A549 (cell line): ENCODE measurements around the gene LAMB1. TPM values are rescaled to one million over a fixed set of nuclear protein-coding genes. Genes with fewer than 3 reads are reported as not detected.
"Not testable (repeated sequence)": the region's sequence is repeated elsewhere in the genome, so short reads cannot be mapped to it uniquely, and the experiment has no call there.

Experiments used
- ATAC-seq, 2 experiments: fragments of 200-7000 bp in 1 of 2; fragments of >200 bp in 1 of 2; cut with Nextera tagmentation in 1 of 2; cut with Tn5 transposase in 1 of 2; 3 replicates each; pipeline versions ENCODE4 v1.8.0 to v1.9.1; 2018 to 2020; ENCODE audit warnings: mild to moderate bottlenecking in 1 of 2, moderate library complexity in 1 of 2
- CTCF ChIA-PET: fragments of 300-600 bp; sonication (Branson Sonifier 250); formaldehyde crosslinking; extraction: SDS; loops from one replicate; lab custom pipeline; 2021; ENCODE audit warnings: antibody characterized with exemption, inconsistent platforms; lab: Yijun Ruan, JAX
- POLR2A ChIA-PET: fragments of 350-600 bp; formaldehyde crosslinking; extraction: SDS; loops from one replicate; lab custom pipeline; 2021; ENCODE audit warnings: antibody characterized with exemption, inconsistent platforms; lab: Yijun Ruan, JAX
- DNase-seq, 2 experiments: peaks; one replicate each; pipeline versions ENCODE4 v3.0.0 to v3.0.0-alpha.2; 2011 to 2016; ENCODE audit warnings: low read depth in 1 of 2, low spot score in 1 of 2
- FAIRE-seq: peaks from 2 replicates; lab custom pipeline; 2011; peaks lifted over from hg19 to GRCh38; lab: Jason Lieb, UNC
- H3K27ac ChIP-seq, 2 experiments: fragments of >200 bp; sonication (Bioruptor Twin); formaldehyde crosslinking; 3 replicates each; pipeline ENCODE4 v1.5.1; 2016 to 2017
- H3K4me1 ChIP-seq: fragments of >200 bp; sonication (Bioruptor Twin); formaldehyde crosslinking; 3 replicates; pipeline ENCODE4 v1.6.1; 2016
- H3K4me2 ChIP-seq: fragments of >200 bp; sonication (Bioruptor Twin); formaldehyde crosslinking; 3 replicates; pipeline ENCODE4 v1.6.1; 2016
- H3K4me3 ChIP-seq: fragments of >200 bp; sonication (Bioruptor Twin); formaldehyde crosslinking; 3 replicates; pipeline ENCODE4 v1.5.1; 2016
- H3K9me3 ChIP-seq: fragments of >200 bp; sonication (Bioruptor Twin); formaldehyde crosslinking; 3 replicates; pipeline ENCODE4 v1.6.1; 2016
- BHLHE40 ChIP-seq: IDR thresholded peaks from 2 replicates; pipeline ENCODE4 v1.6.1; 2012; ENCODE audit warnings: low read depth, low read length, inconsistent platforms
- CBX8 ChIP-seq: fragments of 200-600 bp; sonication (generic); IDR thresholded peaks from 2 replicates; pipeline ENCODE4 v1.6.1; 2016
- CHD2 ChIP-seq: fragments of 150-350 bp; IDR thresholded peaks from 2 replicates; pipeline ENCODE4 v1.6.1; 2014; ENCODE audit warnings: low read length; ENCODE audit not compliant: partially characterized antibody
- EP300 ChIP-seq, 2 experiments: fragments of >200 bp; sonication (Bioruptor Twin); formaldehyde crosslinking; IDR thresholded peaks; 2 replicates in 1 of 2; 3 replicates in 1 of 2; pipeline ENCODE4 v1.6.1; 2016 to 2017
- ESRRA ChIP-seq: fragments of 150-350 bp; IDR thresholded peaks from 2 replicates; pipeline ENCODE4 v1.6.1; 2014; ENCODE audit warnings: mild to moderate bottlenecking, low read length, borderline replicate concordance
- FOXS1 ChIP-seq: fragments of 250-450 bp; sonication (Bioruptor Pico); IDR thresholded peaks from 2 replicates; pipeline ENCODE4 v1.5.0; 2020; ENCODE audit warnings: mild to moderate bottlenecking, moderate library complexity
- HEYL ChIP-seq: fragments of 250-450 bp; sonication (Bioruptor Pico); IDR thresholded peaks from 2 replicates; pipeline ENCODE4 v1.8.0; 2021; ENCODE audit warnings: mild to moderate bottlenecking, moderate library complexity
- JUN ChIP-seq, 2 experiments: fragments of >200 bp; sonication (Bioruptor Twin); formaldehyde crosslinking; IDR thresholded peaks; 2 replicates in 1 of 2; 3 replicates in 1 of 2; pipeline ENCODE4 v1.6.1; 2016 to 2017
- JUNB ChIP-seq: fragments of >200 bp; sonication (Bioruptor Twin); formaldehyde crosslinking; IDR thresholded peaks from 2 replicates; pipeline ENCODE4 v1.6.1; 2016
- KDM1A ChIP-seq: fragments of 200-600 bp; sonication (generic); IDR thresholded peaks from 2 replicates; pipeline ENCODE4 v1.6.1; 2016; ENCODE audit warnings: low read depth, mild to moderate bottlenecking
- MAZ ChIP-seq: fragments of 150-350 bp; IDR thresholded peaks from 2 replicates; pipeline ENCODE4 v1.6.1; 2014; ENCODE audit warnings: antibody characterized with exemption, low read depth, low read length, borderline replicate concordance
- NPAS2 ChIP-seq: fragments of 250-450 bp; sonication (Bioruptor Pico); IDR thresholded peaks from 2 replicates; pipeline ENCODE4 v1.8.0; 2022; ENCODE audit warnings: mild to moderate bottlenecking, moderate library complexity, borderline replicate concordance
- PBX3 ChIP-seq: IDR thresholded peaks from 2 replicates; pipeline ENCODE4 v1.6.1; 2012
- RAD21 ChIP-seq, 2 experiments: fragments of >200 bp in 1 of 2; sonication (Bioruptor Twin) in 1 of 2; formaldehyde crosslinking in 1 of 2; IDR thresholded peaks in 1 of 2; conservative IDR thresholded peaks in 1 of 2; 2 replicates in 1 of 2; 3 replicates in 1 of 2; pipeline ENCODE4 v1.6.1; 2012 to 2018; ENCODE audit warnings: inconsistent platforms in 1 of 2
- RNF2 ChIP-seq: fragments of 200-600 bp; sonication (generic); IDR thresholded peaks from 2 replicates; pipeline ENCODE4 v1.6.1; 2016; ENCODE audit warnings: low read depth, mild to moderate bottlenecking, antibody characterized with exemption, moderate library complexity, borderline replicate concordance
- SREBF2 ChIP-seq: fragments of 450-650 bp; IDR thresholded peaks from 2 replicates; pipeline ENCODE4 v1.6.1; 2014; ENCODE audit warnings: mild to moderate bottlenecking, moderate library complexity
- WGBS: methylation state at CpG from one replicate; pipeline ENCODE4 v1.1.6; 2017; ENCODE audit errors: missing lambda C conversion rate; 5-methylcytosine and 5-hydroxymethylcytosine counted together
- polyA plus RNA-seq, 4 experiments: library from polyadenylated mRNA; depleted of rRNA in 3 of 4; stranded (reverse); fragments of >200 nt; fragmentation: RNase III in 1 of 4; extraction: RNeasy Plus Mini Kit Qiagen cat#74134 plus additional on column Dnase treatment in 1 of 4; gene quantifications; 2 replicates in 3 of 4; 3 replicates in 1 of 4; pipeline ENCODE4 v1.2.3, GENCODE V29; 2011 to 2017
- TF ChIP-seq, protein P1 (sequence below): fragments of 250-450 bp; sonication (Bioruptor Pico); IDR thresholded peaks from 2 replicates; pipeline ENCODE4 v1.5.0; 2021; ENCODE audit warnings: mild to moderate bottlenecking, moderate library complexity, borderline replicate concordance
- TF ChIP-seq, protein P2 (sequence below): fragments of >200 bp; sonication (Bioruptor Twin); formaldehyde crosslinking; IDR thresholded peaks from 3 replicates; pipeline ENCODE4 v1.5.1; 2016
- TF ChIP-seq, protein P3 (sequence below): IDR thresholded peaks from 2 replicates; pipeline ENCODE4 v1.6.1; 2012; ENCODE audit warnings: low read depth, borderline replicate concordance

LAMB1 gene
- polyA plus RNA-seq, 2 of the 4 experiments (the other 2 are of a cell fraction): 142 to 162 TPM

- TF ChIP-seq, protein P1, sequence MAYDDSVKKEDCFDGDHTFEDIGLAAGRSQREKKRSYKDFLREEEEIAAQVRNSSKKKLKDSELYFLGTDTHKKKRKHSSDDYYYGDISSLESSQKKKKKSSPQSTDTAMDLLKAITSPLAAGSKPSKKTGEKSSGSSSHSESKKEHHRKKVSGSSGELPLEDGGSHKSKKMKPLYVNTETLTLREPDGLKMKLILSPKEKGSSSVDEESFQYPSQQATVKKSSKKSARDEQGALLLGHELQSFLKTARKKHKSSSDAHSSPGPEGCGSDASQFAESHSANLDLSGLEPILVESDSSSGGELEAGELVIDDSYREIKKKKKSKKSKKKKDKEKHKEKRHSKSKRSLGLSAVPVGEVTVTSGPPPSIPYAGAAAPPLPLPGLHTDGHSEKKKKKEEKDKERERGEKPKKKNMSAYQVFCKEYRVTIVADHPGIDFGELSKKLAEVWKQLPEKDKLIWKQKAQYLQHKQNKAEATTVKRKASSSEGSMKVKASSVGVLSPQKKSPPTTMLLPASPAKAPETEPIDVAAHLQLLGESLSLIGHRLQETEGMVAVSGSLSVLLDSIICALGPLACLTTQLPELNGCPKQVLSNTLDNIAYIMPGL (CRISPR knock-in tag): no peak
- TF ChIP-seq CBX8 (no peak), HEYL (no peak), JUNB (no peak), ESRRA (no peak), JUN (IDR thresholded peaks at IDR 0.05) (no peak), EP300 (IDR thresholded peaks at IDR 0.05) (no peak)
Measured at GRCh38 chr7:107922886-107923285, 80.1 kb downstream of the LAMB1 start (continued).

DNA sequence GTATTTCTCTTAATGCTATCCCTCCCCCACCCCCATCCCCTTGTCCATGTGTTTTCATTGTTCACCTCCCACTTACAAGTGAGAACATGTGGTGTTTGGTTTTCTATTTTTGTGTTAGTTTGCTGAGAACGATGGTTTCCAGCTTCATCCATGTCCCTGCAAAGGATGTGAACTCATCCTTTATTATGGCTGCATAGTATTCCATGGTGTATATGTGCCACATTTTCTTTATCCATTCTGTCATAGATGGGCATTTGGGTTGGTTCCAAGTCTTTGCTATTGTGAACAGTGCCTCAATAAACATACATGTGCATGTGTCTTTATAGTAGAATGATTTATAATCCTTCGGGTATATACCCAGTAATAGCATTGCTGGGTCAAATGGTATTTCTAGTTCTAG is 81.1 kb downstream of the LAMB1 start:
- FAIRE-seq, POLR2A ChIA-PET: not testable (repeated sequence)

GRCh38 chr7:107920048-107920772 is 82.8 kb downstream of the LAMB1 start:
- ChIA-PET POLR2A (no interaction called here), CTCF (no interaction called here)
- Histone ChIP-seq H3K4me3 (no peak overlapping the region), H3K4me1 (peaks cover 24% of the 10 kb centered on the region), H3K4me2 (no peak overlapping the region), H3K27ac (0 out of 6 replicates have a peak overlapping the region, but pooled peaks of 1 of the 2 experiments have one; percentile 24), H3K9me3 (no peaks in the 10 kb centered on the region)
- DNase-seq (no peak), ATAC-seq (peak; percentile 45 to 58; a peak in 4 of 6 replicates), FAIRE-seq (no peak)
- 44% methylated on average over 1 of the region's 1 CpG for WGBS
- TF ChIP-seq CHD2 (no peak), RAD21 (conservative IDR thresholded peaks at IDR 0.05 in 1 of 2, IDR thresholded peaks at IDR 0.05 in 1 of 2) (no peak), NPAS2 (no peak), FOXS1 (CRISPR knock-in tag) (no peak), SREBF2 (no peak), JUN (IDR thresholded peaks at IDR 0.05) (no peak), BHLHE40 (no peak), PBX3 (no peak), KDM1A (no peak), RNF2 (no peak), JUNB (no peak), MAZ (no peak)
- TF ChIP-seq, protein P2, sequence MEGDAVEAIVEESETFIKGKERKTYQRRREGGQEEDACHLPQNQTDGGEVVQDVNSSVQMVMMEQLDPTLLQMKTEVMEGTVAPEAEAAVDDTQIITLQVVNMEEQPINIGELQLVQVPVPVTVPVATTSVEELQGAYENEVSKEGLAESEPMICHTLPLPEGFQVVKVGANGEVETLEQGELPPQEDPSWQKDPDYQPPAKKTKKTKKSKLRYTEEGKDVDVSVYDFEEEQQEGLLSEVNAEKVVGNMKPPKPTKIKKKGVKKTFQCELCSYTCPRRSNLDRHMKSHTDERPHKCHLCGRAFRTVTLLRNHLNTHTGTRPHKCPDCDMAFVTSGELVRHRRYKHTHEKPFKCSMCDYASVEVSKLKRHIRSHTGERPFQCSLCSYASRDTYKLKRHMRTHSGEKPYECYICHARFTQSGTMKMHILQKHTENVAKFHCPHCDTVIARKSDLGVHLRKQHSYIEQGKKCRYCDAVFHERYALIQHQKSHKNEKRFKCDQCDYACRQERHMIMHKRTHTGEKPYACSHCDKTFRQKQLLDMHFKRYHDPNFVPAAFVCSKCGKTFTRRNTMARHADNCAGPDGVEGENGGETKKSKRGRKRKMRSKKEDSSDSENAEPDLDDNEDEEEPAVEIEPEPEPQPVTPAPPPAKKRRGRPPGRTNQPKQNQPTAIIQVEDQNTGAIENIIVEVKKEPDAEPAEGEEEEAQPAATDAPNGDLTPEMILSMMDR: no peak
- TF ChIP-seq, protein P3, sequence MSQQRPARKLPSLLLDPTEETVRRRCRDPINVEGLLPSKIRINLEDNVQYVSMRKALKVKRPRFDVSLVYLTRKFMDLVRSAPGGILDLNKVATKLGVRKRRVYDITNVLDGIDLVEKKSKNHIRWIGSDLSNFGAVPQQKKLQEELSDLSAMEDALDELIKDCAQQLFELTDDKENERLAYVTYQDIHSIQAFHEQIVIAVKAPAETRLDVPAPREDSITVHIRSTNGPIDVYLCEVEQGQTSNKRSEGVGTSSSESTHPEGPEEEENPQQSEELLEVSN: no peak

More for the DNA sequence above, 81.1 kb downstream of the LAMB1 start:
- DNase-seq, CTCF ChIA-PET, H3K4me3 ChIP-seq, H3K27ac ChIP-seq, ATAC-seq, H3K4me2 ChIP-seq, H3K9me3 ChIP-seq: not testable (repeated sequence)
- WGBS: 69% methylated on average over 2 of the region's 2 CpGs
- H3K4me1 ChIP-seq: peaks cover 22% of the 10 kb centered on the region; the same call in 2 of the 3 replicates
